Dermis blood vessel endothelial cell (primary cell): Measurements from ENCODE around the gene MATCAP1. TPM values are rescaled to one million over a fixed set of nuclear protein-coding genes. Genes with fewer than 3 reads are reported as not detected.

ENCODE experiments used
- DNase-seq: peaks from one replicate; pipeline ENCODE4 v3.0.0; 2010
- total RNA-seq: library from RNA; depleted of rRNA; stranded (reverse); fragments of >200 nt; gene quantifications from 2 replicates; pipeline ENCODE4 v1.2.3, GENCODE V29; 2014

Gene MATCAP1
- total RNA-seq, 1 donor from 2014 or later, result 11.4 TPM

DNA sequence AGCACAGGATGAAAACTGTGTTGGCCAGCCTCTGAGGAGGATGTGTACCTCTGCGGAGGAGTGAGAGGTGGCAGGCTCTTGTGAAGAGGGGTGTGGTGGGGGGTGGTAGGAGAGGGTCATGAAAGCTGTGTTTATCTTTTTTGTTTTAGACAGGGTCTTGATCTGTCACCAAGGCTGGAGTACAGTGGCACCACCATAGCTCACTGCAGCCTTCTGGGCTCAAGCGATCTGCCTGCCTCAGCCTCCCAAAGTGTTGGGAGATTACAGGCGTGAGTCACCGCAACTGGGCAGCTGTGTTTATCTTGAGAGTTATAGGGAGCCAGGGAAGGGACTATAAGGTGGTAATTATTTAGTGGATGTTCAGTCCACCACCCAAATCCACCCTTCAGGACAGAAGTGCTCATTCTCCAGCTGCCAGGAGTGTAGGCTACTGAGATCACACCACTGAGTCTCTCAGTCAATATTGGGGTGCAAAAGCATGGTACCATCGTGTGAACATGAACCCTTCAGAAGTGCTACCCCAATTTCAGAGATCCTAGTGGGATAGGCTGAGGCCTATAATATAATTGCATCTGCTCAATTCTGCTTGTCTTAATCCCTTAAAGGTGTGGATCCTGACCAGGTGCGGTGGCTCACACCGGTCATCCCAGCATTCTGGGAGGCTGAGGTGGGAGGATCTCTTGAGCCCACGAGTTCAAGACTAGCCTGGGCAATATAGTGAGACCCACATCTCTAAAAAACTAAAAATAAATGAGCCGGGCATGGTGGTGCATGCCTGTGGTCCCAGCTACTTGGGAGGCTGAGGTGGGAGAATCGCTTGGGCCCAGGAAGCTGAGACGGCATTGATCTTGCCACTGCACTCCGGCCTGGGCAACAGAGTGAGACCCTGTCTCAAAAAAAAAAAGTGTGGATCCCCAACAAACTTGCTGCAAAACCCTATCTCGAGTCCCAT is 7.0 kb upstream of the MATCAP1 start:
- DNase-seq, result peak; percentile 37

DNA sequence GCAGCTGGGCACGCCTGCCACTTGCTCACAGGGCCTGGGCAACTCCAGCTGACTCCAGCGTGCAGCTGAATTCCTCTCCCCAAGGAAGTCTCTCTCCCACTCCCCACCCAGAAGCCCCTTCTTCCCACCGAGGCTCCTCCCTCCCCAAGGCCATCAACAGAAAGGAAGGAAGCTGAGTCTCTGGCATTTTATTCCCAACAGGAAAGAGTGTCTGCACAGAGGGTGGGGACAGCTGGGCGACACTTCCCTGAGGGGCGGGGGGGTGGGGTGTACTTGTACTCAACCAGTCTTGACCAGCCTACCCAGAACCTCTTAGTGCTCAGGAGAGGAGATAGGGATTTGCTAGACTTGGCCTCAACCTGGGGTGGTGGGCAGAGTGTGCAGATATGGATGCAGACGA is 6.3 kb upstream of the MATCAP1 start, which contains the start of gene EXOC3L1:
Gene EXOC3L1 (minus strand): TSS at position 96 of the 400 bp plus-strand sequence. CDS start 460 bp downstream, outside the sequence.
- no peak for DNase-seq

DNA sequence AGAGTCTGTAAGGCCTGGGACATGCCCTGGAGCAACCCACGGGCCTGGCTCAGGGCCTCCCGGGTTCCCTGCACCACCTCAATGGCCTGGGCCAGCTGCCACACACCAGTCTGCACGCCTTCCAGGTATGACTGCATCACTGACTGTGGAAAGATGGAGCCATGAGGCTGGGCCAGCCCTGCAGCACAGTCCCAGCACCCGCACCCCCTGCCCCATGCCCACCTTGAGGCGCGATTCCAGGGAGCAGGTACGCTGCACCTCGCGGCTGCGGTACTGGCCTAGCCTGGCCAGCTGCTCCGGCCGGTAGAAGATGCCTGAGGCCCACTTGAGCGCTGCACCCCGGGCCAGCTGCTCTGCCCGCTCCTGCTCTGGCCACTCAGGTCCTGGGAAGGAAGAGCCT is 5.0 kb upstream of the MATCAP1 start:
- DNase-seq, result no peak

GRCh38 chr16:67188323-67188722 is 4.6 kb upstream of the MATCAP1 start:
- no peak for DNase-seq

DNA sequence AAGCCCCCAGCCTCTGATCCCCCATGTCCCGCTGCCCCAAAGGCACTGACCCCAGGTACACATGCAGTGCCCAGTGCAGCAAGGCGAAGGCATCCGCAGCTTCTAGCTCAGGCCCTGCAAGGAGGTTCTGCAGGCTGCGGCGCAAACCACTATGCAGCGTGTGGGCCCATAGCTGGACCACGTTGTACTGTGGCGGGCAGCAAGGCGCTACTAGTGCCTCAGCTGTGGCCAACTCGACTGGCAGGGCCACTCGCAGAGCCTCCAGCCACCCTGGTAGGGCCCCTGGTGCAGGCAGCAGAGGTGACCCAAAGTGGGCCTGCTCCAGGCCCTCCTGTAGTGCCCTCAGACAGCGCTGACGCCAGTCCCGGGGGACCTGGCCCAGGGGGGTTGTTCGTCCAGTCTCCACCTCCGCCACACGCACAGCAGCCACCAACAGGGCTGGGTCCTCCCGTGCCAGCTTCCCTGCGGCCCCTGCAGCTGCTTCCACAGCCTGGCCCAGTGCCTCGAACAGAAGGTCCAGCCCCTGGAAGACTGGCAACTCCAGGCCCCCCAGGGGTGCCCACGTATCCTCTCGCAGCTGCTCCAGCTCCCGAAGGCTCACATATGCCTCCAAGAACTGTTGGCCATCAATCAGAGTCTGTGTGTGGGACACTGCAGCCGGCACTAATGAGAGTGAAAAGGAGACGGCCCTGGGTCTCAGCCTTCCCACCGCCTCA is 3.6 kb upstream of the MATCAP1 start:
- no peak for DNase-seq

DNA sequence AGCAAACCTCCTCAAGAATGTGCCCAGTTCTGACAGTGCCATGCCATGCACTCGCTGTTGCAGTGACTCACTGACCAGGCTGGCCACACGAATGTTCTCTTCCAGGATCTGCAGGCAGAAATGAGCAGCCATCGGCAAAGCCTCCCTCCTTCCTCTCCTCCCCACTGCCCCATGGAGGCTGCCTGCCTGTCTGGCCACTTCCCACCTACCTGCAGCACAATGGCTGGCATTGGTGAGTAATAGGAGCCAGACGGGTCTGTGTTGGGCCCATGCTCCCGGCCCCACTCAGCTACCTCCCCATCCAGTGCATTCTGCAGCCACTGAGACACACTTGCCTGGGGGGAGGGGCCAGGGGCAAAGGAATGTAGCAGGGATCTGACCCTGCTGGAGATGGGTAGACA is 2.8 kb upstream of the MATCAP1 start:
- DNase-seq, result no peak

- DNase-seq, result no peak
Observed at GRCh38 chr16:67185651-67186134, 1.9 kb upstream of the MATCAP1 start.

DNA sequence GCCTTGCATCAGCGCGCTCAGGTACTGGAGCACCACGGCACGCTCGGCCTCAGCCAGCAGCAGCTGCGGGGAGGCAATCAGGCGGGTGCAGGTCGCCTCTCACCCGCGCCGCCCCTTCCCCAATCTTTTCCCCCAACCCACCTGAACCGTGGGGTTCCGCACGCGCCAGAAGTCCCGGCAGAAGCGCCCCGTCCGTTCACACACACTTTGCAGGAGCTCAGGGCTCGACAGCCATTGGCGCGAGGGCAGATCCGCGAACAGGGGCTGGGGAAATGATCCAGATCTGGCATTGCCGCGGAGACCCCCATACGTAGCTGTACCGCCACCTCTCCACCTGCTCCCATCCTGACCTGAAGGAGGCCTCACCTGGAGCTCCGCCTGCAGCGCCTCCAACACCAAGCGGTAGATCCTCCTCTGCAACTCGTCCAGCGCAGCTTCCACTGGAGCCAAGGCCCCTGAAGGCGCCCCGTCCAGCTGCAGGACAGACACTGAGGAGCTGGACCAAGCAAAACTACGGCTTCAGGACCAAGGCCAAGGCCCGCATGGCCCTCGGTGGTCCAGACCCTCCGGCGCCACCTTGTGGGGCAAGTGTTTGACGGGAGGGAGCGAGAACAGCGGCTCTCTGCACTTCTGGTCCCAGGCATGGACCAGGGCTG is 1.4 kb upstream of the MATCAP1 start:
- DNase-seq, result peak; percentile 95

- DNase-seq, result no peak
Observed at GRCh38 chr16:67184453-67184994, 761 bp upstream of the MATCAP1 start.

DNA sequence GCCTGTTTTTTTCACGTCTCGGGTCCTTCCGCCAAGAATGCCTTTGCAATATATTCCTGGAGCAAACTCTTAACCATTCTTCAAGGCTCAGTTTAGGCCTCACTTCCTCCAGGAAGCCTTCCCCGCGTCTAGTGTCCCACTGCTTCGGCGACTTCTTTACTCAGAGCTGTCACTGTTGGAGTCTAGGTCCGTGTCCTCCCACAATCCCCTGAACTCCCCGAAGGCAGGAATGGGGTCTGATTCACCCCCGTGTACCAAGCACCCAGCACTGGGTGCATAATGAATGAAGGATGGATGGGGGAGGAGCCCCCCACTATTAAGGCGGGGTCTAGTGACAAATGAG is 508 bp downstream of the MATCAP1 start:
- no peak for DNase-seq

DNA sequence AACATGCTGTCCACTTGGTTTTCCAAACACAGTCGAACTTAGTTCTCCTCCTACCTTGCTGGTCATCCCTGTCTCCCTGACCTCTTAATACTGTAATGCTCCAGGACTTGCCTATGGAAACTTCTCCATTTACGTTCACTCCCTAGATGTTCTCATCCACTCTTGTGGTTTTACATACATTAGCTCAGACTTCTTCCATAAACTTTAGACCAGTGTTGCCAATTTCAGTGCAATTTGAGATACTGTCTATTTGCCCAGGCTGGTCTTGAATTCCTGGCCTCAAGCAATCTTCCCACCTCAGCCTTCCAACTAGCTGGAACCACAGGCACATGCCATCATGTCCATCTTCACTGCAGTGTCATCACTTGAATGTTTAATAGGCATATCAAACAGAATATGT is 1.5 kb downstream of the MATCAP1 start:
- no peak for DNase-seq

DNA sequence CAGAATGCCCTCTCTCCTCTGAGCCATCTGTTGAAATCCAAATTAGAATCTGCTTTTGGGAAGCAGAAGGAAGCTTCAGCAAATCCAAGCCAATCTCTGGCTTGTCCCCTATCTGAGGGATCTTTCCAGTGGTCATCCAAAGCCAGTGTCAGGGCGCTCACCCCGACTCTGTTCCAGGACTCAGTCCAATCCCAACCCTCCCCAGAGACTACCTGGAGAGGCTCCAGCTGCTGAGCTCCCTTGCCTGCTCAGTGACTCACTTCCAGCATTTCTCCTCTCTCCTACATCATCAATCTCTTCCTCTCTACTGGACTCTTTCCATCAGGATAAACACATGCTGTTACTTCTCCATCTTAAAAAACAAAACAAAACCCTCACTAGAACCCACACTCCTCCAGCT is 2.4 kb downstream of the MATCAP1 start:
- peak; percentile 64 for DNase-seq

DNA sequence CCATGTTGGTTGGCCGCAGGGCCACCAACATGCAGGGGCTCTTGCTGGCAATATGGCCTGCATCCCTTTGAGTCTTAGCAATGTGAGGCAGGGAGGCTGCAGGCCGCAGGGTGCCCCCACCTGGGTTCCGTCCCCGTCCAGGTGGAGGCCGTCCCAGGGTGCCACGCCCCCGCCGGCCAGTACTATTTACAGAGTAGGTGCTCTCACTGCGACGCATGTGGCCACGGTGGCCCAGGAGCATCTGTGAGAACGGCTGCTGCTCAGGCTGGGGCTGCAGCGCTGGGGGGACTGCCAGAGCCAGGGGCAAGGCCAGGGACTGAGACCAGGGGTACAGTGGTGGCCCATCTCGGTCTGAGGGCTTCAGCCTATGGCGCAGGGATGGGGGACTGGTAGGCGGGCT is 3.6 kb downstream of the MATCAP1 start:
- no peak for DNase-seq

- peak; percentile 39 for DNase-seq
Observed at GRCh38 chr16:67179421-67180080, 4.2 kb downstream of the MATCAP1 start.

GRCh38 chr16:67177743-67178699 is 5.7 kb downstream of the MATCAP1 start:
- peak; percentile 66 for DNase-seq

GRCh38 chr16:67176662-67177061 is 7.1 kb downstream of the MATCAP1 start:
- DNase-seq, result no peak

DNA sequence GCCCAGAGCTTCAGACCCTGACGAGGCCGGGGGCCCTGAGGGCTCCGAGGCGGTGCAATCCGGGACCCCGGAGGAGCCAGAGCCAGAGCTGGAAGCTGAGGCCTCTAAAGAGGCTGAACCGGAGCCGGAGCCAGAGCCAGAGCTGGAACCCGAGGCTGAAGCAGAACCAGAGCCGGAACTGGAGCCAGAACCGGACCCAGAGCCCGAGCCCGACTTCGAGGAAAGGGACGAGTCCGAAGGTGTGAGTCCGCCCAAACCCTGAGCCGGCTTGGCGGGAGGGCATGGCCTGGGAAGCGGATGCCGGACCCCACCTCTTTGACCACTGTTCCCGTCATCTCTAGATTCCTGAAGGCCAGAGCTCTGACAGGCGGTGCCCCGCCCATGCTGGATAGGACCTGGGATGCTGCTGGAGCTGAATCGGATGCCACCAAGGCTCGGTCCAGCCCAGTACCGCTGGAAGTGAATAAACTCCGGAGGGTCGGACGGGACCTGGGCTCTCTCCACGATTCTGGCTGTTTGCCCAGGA is 9.0 kb downstream of the MATCAP1 start:
- DNase-seq, result no peak

- peak; percentile 91 for DNase-seq
Observed at GRCh38 chr16:67173808-67174705, 9.7 kb downstream of the MATCAP1 start.

DNA sequence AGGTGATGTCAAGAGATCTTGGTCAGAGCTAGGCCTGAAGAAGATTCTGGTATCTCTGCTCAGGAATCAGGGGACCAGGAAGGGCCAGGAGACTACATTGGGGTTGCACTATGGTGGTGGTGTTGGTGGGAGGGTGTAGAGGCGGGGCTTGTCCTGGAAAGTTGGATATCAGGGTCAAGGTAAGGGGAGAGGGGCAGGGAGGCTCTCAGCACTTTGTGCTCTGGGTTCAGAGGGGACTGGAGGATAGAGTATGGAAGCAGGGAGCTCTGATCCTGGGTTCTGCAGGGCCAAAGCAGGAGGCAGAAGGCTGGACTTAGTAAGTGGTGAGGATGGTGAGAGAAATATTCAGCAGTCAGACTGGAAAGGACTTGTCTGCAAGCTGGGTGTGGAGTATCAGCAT is 10.4 kb downstream of the MATCAP1 start:
- DNase-seq, result no peak
